Caki2 (cell line): ENCODE data around the gene UBE2I. TPM values are rescaled to one million over a fixed set of nuclear protein-coding genes. Genes with fewer than 3 reads are reported as not detected.

Experiments
- DNase-seq: peaks from one replicate; pipeline ENCODE4 v3.0.0-alpha.2; 2015; ENCODE audit warnings: low read depth
- in situ Hi-C: cut with HindIII; loops from 2 replicates; pipeline ENCODE4 v1.10.0; 2016; ENCODE audit warnings: low sequenced_read_pairs, low pct_unique_long_range_greater_than_20kb, mixed read lengths
- total RNA-seq: library from RNA; depleted of rRNA; stranded (reverse); fragments of >200 nt; shearing (Covaris generic); gene quantifications from 2 replicates; pipeline ENCODE4 v1.2.3, GENCODE V29; 2014; ENCODE audit warnings: low replicate concordance

UBE2I gene
- total RNA-seq, 1 experiment from 2014 or later: 294 TPM

- DNase-seq: no peak
- in situ Hi-C loops: no loop called here
Measured at GRCh38 chr16:1333854-1334700, 24.6 kb downstream of the UBE2I start.

DNA sequence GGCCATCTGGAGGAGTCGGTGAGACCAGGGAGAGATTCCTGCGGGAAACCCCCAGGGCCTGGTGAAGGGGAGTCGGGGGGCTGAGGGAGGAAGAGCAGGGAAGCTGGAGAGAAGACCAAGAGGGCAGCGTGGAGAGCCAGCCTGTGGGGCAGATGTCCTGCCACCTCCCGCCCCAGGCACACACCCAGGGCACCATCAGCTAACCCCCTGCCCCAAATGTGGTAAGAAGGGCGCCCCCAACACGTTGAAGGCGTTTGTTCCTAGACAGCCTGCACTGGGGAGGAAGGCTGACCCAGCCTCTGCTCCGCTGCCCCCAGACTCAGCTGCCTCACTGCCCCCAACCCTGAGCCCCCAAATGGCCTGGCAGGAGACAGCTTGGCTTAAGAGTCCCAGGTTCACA, 25.3 kb downstream of the UBE2I start:
- DNase-seq: no peak
- in situ Hi-C loops: no loop called here

DNA sequence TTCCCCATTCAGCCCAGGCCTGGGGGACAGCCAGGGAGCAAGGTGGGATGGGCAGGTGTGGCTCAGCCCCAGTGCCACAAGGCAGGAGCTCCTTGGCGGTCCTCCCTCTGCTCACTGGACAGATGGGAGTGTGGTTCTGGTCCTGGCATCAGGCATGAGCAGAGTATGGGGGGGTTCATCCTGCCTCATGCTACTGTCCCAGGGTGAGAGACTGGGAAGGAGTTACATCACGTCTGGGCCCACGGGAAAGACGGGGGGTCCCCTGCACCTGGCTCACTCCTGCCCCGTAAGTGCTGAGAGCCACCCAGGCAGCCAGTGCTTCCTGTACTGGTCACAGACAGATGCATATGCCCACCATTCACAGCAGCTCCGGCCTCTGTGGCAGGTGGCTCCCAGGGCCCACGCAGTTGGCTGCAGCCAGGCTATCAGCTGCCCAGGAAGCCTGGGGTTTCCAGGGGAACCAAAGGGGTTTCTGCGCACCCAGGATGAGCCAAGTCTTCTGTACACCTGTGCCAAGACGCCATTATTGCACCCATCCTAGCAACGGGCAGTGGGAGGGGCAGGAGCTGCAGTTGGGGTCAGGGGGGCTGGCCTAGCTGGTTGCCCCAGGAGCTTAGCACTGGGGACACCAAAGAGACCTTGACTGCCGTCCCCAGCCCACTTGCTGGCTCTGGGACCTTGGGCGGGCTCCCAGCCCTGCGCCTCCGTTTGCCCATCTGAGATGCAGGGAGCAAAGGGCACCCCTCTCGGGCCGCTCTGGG, 26.0 kb downstream of the UBE2I start:
- no peak for DNase-seq
- in situ Hi-C loops: no loop called here

DNA sequence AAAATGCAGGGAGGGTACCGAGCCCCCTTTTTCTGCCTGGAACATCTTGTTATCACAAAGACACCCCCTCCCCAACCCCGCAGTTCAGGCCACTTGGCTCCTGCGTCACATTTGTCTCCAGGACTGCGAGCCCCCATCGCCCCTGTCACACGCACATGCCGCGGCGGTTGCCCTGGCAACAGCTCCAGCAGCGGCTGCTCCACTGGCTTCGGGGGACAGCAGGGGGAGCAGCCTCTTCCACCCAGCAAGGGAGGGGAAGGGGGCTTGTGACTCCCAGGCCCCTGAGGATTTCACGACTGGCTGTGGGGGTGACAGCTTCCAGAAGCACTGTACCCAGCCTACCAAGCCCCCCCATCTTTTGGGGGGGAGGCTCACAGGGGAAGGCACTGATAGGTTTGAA, 26.6 kb downstream of the UBE2I start:
- in situ Hi-C loops: no loop called here
- DNase-seq: no peak

GRCh38 chr16:1336619-1337018, 27.2 kb downstream of the UBE2I start:
- no peak for DNase-seq
- in situ Hi-C loops: no loop called here

DNA sequence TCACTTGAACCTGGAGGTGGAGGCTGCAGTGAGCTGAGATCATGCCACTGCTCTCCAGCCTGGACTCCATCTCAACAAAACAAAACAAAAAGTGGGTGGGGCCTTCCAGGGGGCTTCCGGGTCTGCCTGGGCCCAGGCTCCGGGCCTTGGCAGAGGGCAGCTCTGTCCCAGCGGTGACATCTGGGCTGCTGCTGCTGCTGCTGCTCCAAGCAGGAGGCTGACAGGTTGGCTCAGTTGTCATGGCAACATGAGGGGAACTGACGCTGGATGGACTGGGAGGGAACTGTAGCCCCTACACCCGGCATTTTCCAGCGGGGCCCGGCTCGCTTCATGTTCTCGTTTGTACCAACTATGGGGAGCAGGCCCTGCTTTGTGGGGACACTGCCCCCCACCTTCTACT, 28.1 kb downstream of the UBE2I start:
- DNase-seq: no peak
- in situ Hi-C loops: no loop called here

GRCh38 chr16:1338119-1338730, 28.8 kb downstream of the UBE2I start:
- in situ Hi-C loops: no loop called here
- no peak for DNase-seq

DNA sequence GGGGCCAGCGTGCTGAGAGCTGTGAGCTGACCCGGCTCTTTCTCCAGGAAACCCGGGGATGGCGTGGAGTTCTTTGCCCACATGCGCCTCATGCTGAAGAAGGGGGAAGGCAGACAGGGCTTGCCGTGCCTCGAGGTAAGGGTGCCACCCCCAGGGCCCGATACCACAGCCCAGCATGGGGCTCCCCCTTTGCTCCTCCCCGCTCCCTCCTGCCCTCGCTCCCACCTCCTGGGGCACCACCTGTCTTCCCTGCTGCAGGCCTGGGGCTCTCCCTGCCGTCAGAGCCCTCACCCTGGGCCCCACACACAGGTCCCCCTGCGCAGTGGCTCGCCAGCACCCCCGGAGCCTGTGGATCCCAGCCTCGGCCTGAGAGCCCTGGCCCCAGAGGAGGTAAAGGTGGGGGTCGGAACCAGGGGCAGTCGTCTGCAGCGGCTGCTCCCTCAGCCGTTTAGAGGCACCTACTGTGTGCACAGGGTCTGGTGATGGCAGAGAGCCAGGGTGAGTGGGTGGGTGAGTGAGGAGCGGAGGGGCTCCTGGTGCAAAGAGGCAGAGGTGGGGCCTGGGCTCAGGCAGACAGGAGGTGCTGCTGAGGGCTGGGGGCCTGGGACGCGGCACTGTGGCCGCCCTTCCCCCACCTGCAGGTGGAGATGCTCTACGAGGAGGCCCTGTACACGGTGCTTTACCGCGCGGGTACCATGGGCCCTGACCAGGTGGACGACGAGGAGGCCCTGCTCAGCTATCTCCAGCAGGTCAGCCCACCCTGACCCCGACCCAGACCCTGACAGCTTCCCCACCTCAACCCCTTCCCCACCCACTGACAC, 29.6 kb downstream of the UBE2I start:
- in situ Hi-C loops: no loop called here
- DNase-seq: no peak

DNA sequence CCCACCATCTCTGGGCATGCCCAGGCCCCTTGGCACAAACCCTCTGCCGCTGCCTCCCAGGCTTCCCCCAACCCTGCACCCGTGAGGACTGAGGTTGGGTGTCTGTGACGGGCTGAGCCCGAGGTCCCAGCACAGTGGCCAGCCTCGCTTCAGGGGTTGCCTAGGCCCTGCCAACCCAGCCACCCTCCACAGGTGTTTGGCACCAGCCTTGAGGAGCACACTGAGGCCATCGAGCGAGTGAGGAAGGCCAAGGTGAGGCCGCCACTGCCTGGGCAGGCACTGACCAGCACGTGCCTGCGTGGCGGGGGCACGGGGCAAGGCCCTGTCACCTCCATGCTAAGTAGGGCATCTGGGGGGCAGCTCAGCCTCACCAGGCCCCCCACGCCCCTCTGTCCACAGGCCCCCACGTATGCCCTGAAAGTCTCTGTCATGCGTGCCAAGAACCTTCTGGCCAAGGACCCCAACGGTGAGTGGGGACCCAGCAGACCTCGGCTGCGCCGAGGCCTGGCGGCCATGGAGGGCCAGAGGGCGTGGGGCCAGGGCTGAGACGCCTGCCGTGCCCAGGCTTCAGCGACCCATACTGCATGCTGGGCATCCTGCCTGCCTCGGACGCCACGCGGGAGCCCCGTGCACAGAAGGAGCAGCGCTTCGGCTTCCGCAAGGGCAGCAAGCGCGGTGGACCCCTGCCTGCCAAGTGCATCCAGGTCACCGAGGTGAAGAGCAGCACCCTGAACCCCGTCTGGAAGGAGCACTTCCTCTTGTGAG, 31.5 kb downstream of the UBE2I start:
- in situ Hi-C loops: no loop called here
- DNase-seq: no peak

GRCh38 chr16:1341495-1342420, 32.3 kb downstream of the UBE2I start:
- no peak for DNase-seq
- in situ Hi-C loops: no loop called here

DNA sequence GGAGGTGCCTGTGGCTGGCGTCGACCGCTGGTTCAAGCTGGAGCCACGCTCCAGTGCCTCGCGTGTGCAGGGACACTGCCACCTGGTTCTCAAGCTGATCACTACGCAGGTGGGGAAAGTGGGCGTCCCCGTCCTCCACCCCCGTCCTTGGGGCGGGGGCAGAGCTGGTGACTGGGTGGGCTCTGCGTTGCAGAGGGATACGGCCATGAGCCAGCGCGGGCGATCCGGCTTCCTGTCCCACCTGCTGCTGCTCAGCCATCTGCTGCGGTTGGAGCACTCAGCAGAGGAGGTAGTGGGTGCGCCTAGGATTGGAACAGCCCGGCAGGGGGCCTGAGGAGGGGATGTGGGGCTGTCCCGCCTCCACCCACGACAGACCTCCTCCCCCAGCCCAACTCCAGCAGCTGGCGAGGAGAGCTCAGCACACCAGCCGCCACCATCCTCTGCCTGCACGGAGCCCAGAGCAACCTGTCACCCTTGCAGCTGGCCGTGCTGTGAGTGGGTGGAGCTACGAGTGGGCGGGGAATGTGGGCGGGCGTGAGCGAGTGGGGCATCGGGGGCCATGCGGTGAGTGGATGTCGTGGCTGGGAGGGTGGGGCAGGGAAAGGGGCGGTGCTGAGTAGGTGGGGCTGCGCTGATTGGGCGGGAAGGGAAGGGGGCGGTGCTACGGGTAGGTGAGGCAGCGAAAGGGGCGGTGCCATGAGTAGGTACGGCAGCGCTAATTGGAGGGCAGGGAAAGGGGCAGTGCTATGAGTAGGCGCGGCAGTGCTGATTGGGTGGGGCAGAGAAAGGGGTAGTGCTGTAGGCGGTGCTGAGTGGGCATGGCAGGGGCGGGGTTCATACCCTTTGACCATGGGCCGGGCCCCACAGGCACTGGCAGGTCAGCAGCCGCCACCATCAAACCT, 33.3 kb downstream of the UBE2I start:
- peak; percentile 99 for DNase-seq

DNA sequence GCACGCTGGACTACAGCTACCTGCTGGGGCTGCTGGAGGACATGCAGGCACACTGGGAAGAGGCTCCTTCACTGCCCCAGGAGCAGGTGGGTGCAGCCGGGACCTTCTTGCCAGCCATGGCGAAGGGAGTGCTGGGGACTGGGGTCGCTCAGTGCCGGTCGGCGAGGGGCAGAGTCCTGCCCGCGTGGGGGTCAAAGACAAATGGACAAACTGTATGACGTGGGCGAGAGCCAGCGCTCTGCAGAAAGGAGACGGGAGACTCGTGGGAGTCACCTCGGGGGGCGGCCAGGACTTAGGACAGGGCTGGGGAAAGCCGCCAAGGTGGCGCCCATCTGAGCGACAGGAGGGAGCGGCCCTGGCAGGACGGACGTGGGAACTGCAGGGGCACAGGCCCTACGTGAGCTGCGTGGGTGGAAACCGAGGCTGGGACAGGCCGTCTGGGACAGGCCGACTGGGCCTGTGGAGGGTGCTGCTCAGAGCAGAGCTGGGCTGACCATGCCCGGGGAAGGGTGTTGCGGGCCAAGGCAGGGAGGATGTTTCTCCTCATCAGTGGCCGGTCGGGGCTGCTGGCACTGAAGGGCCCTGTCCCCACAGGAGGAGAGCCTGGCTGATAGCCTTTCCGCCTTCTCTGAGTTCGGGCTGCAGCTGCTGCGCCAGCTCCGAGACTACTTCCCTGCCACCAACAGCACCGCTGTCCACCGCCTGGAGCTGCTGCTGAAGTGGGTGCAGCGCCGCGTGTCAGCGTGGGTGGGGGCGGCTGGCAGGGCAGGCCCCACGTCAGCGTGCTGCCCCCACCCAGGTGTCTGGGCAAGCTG, 34.2 kb downstream of the UBE2I start:
- no peak for DNase-seq
- in situ Hi-C loops: no loop called here

More for the DNA sequence above, 33.3 kb downstream of the UBE2I start:
- in situ Hi-C loops: no loop called here

- DNase-seq: no peak
- in situ Hi-C loops: no loop called here
Measured at GRCh38 chr16:1344499-1344898, 35.1 kb downstream of the UBE2I start.

- in situ Hi-C loops: no loop called here
- DNase-seq: no peak
Measured at GRCh38 chr16:1345087-1345486, 35.7 kb downstream of the UBE2I start.
